Karpas-422 (cell line): ENCODE data around the gene STMN1. TPM values are rescaled to one million over a fixed set of nuclear protein-coding genes. Genes with fewer than 3 reads are reported as not detected.

Experiments
- DNase-seq: peaks from one replicate; pipeline ENCODE4 v3.0.0-alpha.2; 2015
- H2AFZ ChIP-seq: fragments of 200-600 bp; sonication (generic); 2 replicates; pipeline ENCODE4 v1.6.1; 2014; ENCODE audit warnings: antibody characterized with exemption, low read length, mixed read lengths
- H3K27ac ChIP-seq: fragments of 200-600 bp; sonication (generic); 2 replicates; pipeline ENCODE4 v1.5.1; 2014; ENCODE audit warnings: mild to moderate bottlenecking, low read length, moderate library complexity
- H3K27me3 ChIP-seq: fragments of 200-600 bp; sonication (generic); 2 replicates; pipeline ENCODE4 v1.6.1; 2014; ENCODE audit warnings: low read length, mixed read lengths
- H3K36me3 ChIP-seq: fragments of 200-600 bp; sonication (generic); 2 replicates; pipeline ENCODE4 v1.6.1; 2014; ENCODE audit warnings: low read length, mixed read lengths; ENCODE audit not compliant: insufficient read depth
- H3K4me1 ChIP-seq: fragments of 200-600 bp; sonication (generic); 2 replicates; pipeline ENCODE4 v1.6.1; 2014; ENCODE audit warnings: mild to moderate bottlenecking, low read length, mixed read lengths
- H3K4me2 ChIP-seq: fragments of 200-600 bp; sonication (generic); 2 replicates; pipeline ENCODE4 v1.6.1; 2014; ENCODE audit warnings: low read length, low read depth, mild to moderate bottlenecking; ENCODE audit not compliant: poor library complexity, severe bottlenecking
- H3K4me3 ChIP-seq: fragments of 200-600 bp; sonication (generic); 2 replicates; pipeline ENCODE4 v1.5.1; 2014; ENCODE audit warnings: mild to moderate bottlenecking, antibody characterized with exemption, low read length, mixed read lengths
- H3K79me2 ChIP-seq: fragments of 200-600 bp; sonication (generic); 2 replicates; pipeline ENCODE4 v1.6.1; 2014; ENCODE audit warnings: mild to moderate bottlenecking, low read length, mixed read lengths
- H3K9ac ChIP-seq: fragments of 200-600 bp; sonication (generic); 2 replicates; pipeline ENCODE4 v1.6.0; 2014; ENCODE audit warnings: low read length
- H3K9me2 ChIP-seq: fragments of 200-600 bp; sonication (generic), shearing (Covaris generic); replicated peaks from 2 replicates; pipeline ENCODE4 v1.6.0; 2014; ENCODE audit warnings: mild to moderate bottlenecking, low read length, moderate library complexity; ENCODE audit not compliant: insufficient read depth
- H3K9me3 ChIP-seq: fragments of 300-700, 200-600 bp; sonication (generic); 2 replicates; pipeline ENCODE4 v1.6.1; 2014; ENCODE audit warnings: low read length, mixed read lengths
- H4K20me1 ChIP-seq: fragments of 200-600 bp; sonication (generic); 2 replicates; pipeline ENCODE4 v1.6.1; 2014; ENCODE audit warnings: mild to moderate bottlenecking, antibody characterized with exemption, low read length, low read depth; ENCODE audit not compliant: insufficient read depth
- total RNA-seq: library from RNA; depleted of rRNA; stranded (reverse); fragments of >200 nt; shearing (Covaris generic); gene quantifications from 2 replicates; pipeline ENCODE4 v1.2.3, GENCODE V29; 2014; ENCODE audit warnings: low replicate concordance

The STMN1 gene
- total RNA-seq, 1 experiment from 2014 or later = 173 TPM

- Histone ChIP-seq H3K9me2 (no peaks in the 10 kb centered on the region), H3K9me3 (no peaks in the 10 kb centered on the region), H3K36me3 (no peaks in the 10 kb centered on the region), H3K9ac (no peak overlapping the region), H2AFZ (no peak overlapping the region), H3K27ac (no peak overlapping the region), H3K4me3 (no peak overlapping the region), H4K20me1 (no peaks in the 10 kb centered on the region), H3K4me2 (no peak overlapping the region), H3K4me1 (peaks cover 21% of the 10 kb centered on the region), H3K79me2 (no peaks in the 10 kb centered on the region), H3K27me3 (no peaks in the 10 kb centered on the region)
- DNase-seq = no peak
Observed at GRCh38 chr1:25867210-25867991, 38.8 kb downstream of the STMN1 start.

GRCh38 chr1:25866288-25866687 is 39.9 kb downstream of the STMN1 start:
- Histone ChIP-seq H4K20me1 (no peaks in the 10 kb centered on the region), H3K9ac (no peak overlapping the region), H3K27ac (no peak overlapping the region), H3K27me3 (no peaks in the 10 kb centered on the region), H3K4me1 (peaks cover 10% of the 10 kb centered on the region), H3K9me3 (no peaks in the 10 kb centered on the region), H2AFZ (no peak overlapping the region), H3K9me2 (no peaks in the 10 kb centered on the region), H3K36me3 (no peaks in the 10 kb centered on the region), H3K79me2 (no peaks in the 10 kb centered on the region), H3K4me2 (no peak overlapping the region), H3K4me3 (no peak overlapping the region)
- no peak for DNase-seq

GRCh38 chr1:25864434-25864833 is 41.8 kb downstream of the STMN1 start:
- H3K9ac ChIP-seq = no peak overlapping the region
- no peaks in the 10 kb centered on the region for H3K9me3 ChIP-seq
- H3K27me3 ChIP-seq = no peaks in the 10 kb centered on the region
- H2AFZ ChIP-seq = no peak overlapping the region
- H3K4me2 ChIP-seq = no peak overlapping the region
- no peaks in the 10 kb centered on the region for H3K79me2 ChIP-seq
- no peak overlapping the region for H3K4me3 ChIP-seq
- DNase-seq = no peak
- peaks cover 9% of the 10 kb centered on the region for H3K4me1 ChIP-seq
- no peaks in the 10 kb centered on the region for H3K9me2 ChIP-seq
- no peaks in the 10 kb centered on the region for H4K20me1 ChIP-seq
- no peak overlapping the region for H3K27ac ChIP-seq
- no peaks in the 10 kb centered on the region for H3K36me3 ChIP-seq

- Histone ChIP-seq H3K4me1 (peaks cover 10% of the 10 kb centered on the region), H3K36me3 (no peaks in the 10 kb centered on the region), H4K20me1 (no peaks in the 10 kb centered on the region), H3K4me2 (no peak overlapping the region), H3K9me2 (no peaks in the 10 kb centered on the region), H3K27ac (no peak overlapping the region), H3K27me3 (no peaks in the 10 kb centered on the region), H3K79me2 (peaks cover 5% of the 10 kb centered on the region), H3K4me3 (no peak overlapping the region), H2AFZ (no peak overlapping the region), H3K9me3 (no peaks in the 10 kb centered on the region), H3K9ac (no peak overlapping the region)
- no peak for DNase-seq
Observed at GRCh38 chr1:25863486-25864262, 42.5 kb downstream of the STMN1 start.

GRCh38 chr1:25862785-25863485 is 43.3 kb downstream of the STMN1 start:
- no peaks in the 10 kb centered on the region for H3K27me3 ChIP-seq
- no peak for DNase-seq
- no peaks in the 10 kb centered on the region for H3K9me3 ChIP-seq
- H3K79me2 ChIP-seq = peaks cover 11% of the 10 kb centered on the region
- H2AFZ ChIP-seq = no peak overlapping the region
- no peaks in the 10 kb centered on the region for H3K9me2 ChIP-seq
- H3K27ac ChIP-seq = no peak overlapping the region
- H3K4me2 ChIP-seq = no peak overlapping the region
- H3K36me3 ChIP-seq = no peaks in the 10 kb centered on the region
- H3K4me3 ChIP-seq = no peak overlapping the region
- H3K9ac ChIP-seq = no peak overlapping the region
- H4K20me1 ChIP-seq = no peaks in the 10 kb centered on the region
- peaks cover 14% of the 10 kb centered on the region for H3K4me1 ChIP-seq

GRCh38 chr1:25861316-25862286 is 44.6 kb downstream of the STMN1 start:
- Histone ChIP-seq H3K9ac (no peak overlapping the region), H3K27ac (no peak overlapping the region), H3K9me3 (no peaks in the 10 kb centered on the region), H2AFZ (no peak overlapping the region), H3K4me3 (no peak overlapping the region), H3K9me2 (no peaks in the 10 kb centered on the region), H4K20me1 (no peaks in the 10 kb centered on the region), H3K4me2 (no peak overlapping the region), H3K36me3 (no peaks in the 10 kb centered on the region), H3K27me3 (no peaks in the 10 kb centered on the region), H3K79me2 (peaks cover 22% of the 10 kb centered on the region), H3K4me1 (peaks cover 14% of the 10 kb centered on the region)
- DNase-seq = no peak

GRCh38 chr1:25858906-25859789 is 47.1 kb downstream of the STMN1 start, which contains the start of gene AUNIP:
AUNIP (minus strand) TSS chr1:25859457; CDS start chr1:25859357, 100 bp downstream.
- Histone ChIP-seq H3K4me1 (peaks cover 28% of the 10 kb centered on the region), H2AFZ (peak within 1 kb of the TSS; percentile 69), H3K4me3 (peak within 1 kb of the TSS; percentile 74)

More at GRCh38 chr1:25858906-25859789, 47.1 kb downstream of the STMN1 start, which contains the start of gene AUNIP:
- Histone ChIP-seq H3K36me3 (no peaks in the 10 kb centered on the region), H4K20me1 (no peaks in the 10 kb centered on the region), H3K9me2 (no peaks in the 10 kb centered on the region), H3K4me2 (peak within 1 kb of the TSS; percentile 73), H3K27me3 (no peaks in the 10 kb centered on the region), H3K79me2 (peaks cover 45% of the 10 kb centered on the region), H3K9me3 (no peaks in the 10 kb centered on the region), H3K27ac (peak within 1 kb of the TSS; percentile 17; the same call in 1 of the 2 replicates), H3K9ac (peak within 1 kb of the TSS; percentile 76)
- peak; percentile 95 for DNase-seq
